ENCODE results near the gene SUFU. TPM values are rescaled to one million over a fixed set of nuclear protein-coding genes. Genes with fewer than 3 reads are reported as not detected.

Gene SUFU
- total RNA-seq, 1 donor from 2014 or later = 14.3 TPM

DNA sequence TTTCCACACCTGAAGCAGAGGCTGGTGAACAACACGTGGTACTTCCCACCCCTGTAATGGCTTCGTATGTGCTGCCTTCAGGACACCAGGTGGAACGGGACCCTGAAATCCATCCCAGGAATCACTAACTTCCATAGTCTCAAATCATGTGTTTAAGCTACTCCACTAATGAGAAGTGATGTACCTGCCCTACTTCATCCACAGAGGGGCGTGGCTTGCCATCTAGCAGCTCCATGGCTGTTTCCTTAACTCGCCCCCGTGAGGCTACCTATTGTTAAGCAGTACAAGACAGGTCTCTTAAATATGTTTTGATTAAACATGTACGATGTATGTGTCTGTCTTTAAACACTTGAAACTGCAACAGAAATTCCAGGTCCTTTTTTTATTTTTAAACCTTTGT, 178.6 kb downstream of the SUFU start:
- DNase-seq (peak; percentile 63), ATAC-seq (peak; percentile 18 to 68)
- Histone ChIP-seq H3K27ac (no peak overlapping the region), H3K4me3 (no peak overlapping the region), H3K36me3 (peaks cover 11% of the 10 kb centered on the region), H3K9me3 (no peaks in the 10 kb centered on the region), H3K27me3 (ENCODE audit: low read depth) (no peaks in the 10 kb centered on the region), H3K4me1 (peaks cover 18% of the 10 kb centered on the region)
- no peak for TF ChIP-seq CTCF (IDR thresholded peaks at IDR 0.05)
- intact Hi-C loops (cut with DNase I) = no loop called here

GRCh38 chr10:102682981-102683380, 179.2 kb downstream of the SUFU start:
- DNase-seq (no peak), ATAC-seq (no peak)
- peaks cover 11% of the 10 kb centered on the region for H3K36me3 ChIP-seq
- H3K4me3 ChIP-seq = no peak overlapping the region
- H3K4me1 ChIP-seq = peaks cover 13% of the 10 kb centered on the region
- no peak for TF ChIP-seq CTCF (IDR thresholded peaks at IDR 0.05)
- H3K27ac ChIP-seq = no peak overlapping the region
- no peaks in the 10 kb centered on the region for H3K9me3 ChIP-seq
- no peaks in the 10 kb centered on the region for H3K27me3 ChIP-seq (ENCODE audit: low read depth)
- intact Hi-C loops (cut with DNase I) = no loop called here

Other genes with a start within 250 kb of the SUFU start
- 30.9 TPM for gene NFKB2, start 108.3 kb upstream of the SUFU start, total RNA-seq
- gene PSD, start 85.2 kb upstream of the SUFU start, total RNA-seq = 5.3 TPM
- gene FBXL15, start 83.1 kb upstream of the SUFU start, total RNA-seq = 16.6 TPM
- gene CUEDC2, start 71.4 kb upstream of the SUFU start, total RNA-seq = 41.2 TPM
- 5.7 TPM for gene C10orf95, start 52.4 kb upstream of the SUFU start, total RNA-seq
- 88.0 TPM for gene ACTR1A, start 1.3 kb upstream of the SUFU start, total RNA-seq
- gene TRIM8, start 140.5 kb downstream of the SUFU start, total RNA-seq = 142 TPM
- 7.3 TPM for gene ARL3, start 210.4 kb downstream of the SUFU start, total RNA-seq
- gene SFXN2, start 210.7 kb downstream of the SUFU start, total RNA-seq = 10.0 TPM
- gene WBP1L, start 240.0 kb downstream of the SUFU start, total RNA-seq = 44.5 TPM